ENCODE data around the gene FUT1.

FUT1 gene

DNA sequence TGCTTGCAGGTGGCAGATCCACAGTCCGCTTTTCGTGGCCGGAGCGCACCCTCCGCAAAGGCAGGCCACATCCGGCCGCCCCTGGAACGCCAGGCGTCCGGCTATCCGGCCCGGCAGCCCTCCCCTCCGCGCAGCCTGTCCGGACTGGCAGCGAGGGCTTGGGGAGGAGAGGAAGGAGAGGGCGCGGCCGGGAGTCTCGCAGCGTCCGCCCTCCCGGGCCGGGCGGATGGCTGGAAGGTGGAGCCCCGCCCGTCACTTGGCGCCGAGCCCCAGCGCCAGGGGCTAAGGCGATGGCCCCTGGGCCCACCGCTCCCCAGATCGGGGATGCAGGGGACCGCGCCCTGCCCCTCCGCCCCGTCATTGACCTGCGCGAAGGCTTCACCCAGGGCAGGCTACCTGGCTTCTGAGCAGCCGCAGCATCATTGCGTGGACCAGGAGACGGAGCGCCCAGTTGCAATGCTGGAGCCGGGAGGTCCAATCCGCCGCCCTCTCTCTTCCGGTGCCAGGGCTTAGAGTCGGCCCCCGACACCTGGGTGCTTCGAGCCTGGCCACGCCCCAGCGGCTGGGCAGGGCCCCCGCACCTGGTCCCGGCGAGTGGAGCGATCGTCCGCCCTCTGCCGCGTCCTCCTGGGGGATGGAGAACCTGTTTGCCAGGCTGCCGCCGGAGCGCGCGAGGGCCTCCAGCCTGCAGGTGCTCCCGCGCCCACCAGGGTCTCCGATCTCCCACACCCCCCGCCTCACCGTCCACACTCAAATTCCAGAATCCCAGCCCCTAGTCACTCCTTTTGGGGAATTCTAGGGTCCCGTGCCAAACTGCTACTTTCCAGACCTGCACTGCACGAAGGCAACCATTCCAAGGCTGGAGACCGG lies at the start of gene FUT1:
FUT1 (minus strand) TSS at position 146 of the 870 bp plus-strand sequence. CDS start 1,360 bp downstream, outside the sequence.
- H3K4me3 ChIP-seq (ENCODE audit: low read length) = peak within 1 kb of the TSS; percentile 42
- TF ChIP-seq, protein P1, sequence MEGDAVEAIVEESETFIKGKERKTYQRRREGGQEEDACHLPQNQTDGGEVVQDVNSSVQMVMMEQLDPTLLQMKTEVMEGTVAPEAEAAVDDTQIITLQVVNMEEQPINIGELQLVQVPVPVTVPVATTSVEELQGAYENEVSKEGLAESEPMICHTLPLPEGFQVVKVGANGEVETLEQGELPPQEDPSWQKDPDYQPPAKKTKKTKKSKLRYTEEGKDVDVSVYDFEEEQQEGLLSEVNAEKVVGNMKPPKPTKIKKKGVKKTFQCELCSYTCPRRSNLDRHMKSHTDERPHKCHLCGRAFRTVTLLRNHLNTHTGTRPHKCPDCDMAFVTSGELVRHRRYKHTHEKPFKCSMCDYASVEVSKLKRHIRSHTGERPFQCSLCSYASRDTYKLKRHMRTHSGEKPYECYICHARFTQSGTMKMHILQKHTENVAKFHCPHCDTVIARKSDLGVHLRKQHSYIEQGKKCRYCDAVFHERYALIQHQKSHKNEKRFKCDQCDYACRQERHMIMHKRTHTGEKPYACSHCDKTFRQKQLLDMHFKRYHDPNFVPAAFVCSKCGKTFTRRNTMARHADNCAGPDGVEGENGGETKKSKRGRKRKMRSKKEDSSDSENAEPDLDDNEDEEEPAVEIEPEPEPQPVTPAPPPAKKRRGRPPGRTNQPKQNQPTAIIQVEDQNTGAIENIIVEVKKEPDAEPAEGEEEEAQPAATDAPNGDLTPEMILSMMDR (conservative IDR thresholded peaks at IDR 0.05; ENCODE audit: low read depth, low read length) = no peak
- no peak for DNase-seq (ENCODE audit: low read depth)

DNA sequence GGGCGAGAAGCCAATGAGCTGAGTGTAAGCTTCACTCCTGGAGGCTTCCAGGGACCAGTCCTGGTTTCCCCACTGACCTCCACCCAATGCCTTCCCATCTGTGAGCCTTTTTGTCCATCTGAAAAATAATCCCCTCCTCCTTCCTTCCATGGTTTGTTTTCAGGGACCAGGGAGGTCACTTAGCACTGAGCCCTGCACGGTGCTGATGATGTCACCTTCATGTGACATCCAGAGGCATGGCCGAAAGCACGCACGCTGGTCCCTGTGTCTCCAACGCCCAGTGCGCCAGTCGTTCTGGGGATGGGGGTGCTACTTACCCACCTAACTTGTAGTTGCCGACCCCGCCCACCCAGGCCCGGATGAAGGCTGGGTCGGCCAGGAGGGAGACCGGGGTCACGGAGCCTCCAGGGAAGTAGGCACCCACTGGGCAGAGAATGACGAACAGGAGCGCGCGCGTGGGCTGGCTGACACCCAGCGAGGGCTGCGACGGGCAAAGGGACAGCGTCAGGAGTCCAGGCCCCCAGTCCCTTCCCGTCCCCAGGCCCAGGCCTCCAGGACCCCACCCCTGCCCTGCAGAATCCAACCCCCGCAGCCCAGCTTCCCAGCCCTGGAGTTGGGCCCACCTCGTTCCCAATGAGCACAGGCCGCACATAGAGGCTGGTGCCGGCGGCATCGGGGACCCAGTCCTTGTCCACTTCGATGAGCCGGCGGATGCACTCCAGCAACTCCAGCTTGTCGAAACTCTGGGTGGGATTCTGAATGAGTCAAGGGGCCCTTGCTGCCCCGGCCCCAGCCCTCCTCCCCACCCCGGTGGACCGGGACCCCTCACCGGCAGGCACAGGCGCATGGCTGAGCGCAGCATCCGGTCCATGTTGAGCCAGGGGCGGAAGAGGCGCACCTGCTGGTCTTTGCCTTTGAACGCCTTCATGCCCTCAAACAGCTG lies 47.2 kb upstream of the FUT1 start:
- TF ChIP-seq, protein P1 (conservative IDR thresholded peaks at IDR 0.05; ENCODE audit: low read depth, low read length) = no peak

DNA sequence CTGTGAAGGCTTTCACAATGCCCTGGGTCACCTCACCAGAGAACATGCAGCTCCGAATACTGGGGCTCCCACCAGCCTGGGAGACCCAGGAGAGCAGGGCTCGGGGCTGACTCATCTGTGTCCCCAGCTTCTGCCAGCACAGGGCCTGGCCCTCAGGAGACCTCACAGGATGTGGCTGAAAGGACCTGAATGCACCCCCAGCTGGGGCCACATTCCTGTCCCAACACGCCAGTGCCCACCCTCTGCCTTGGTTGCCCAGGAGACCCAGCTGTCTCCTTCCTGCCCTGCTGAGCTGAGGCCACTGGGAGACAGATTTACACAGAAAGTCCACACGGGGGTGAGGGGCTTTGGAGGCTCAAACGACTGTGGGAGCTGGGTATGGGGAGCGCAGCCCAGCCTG lies 46.5 kb upstream of the FUT1 start:
- TF ChIP-seq, protein P1 (conservative IDR thresholded peaks at IDR 0.05; ENCODE audit: low read depth, low read length) = no peak
- no peak for DNase-seq (ENCODE audit: low read depth)
- H3K4me3 ChIP-seq (ENCODE audit: low read length) = no peak overlapping the region

More for the DNA sequence above, 47.2 kb upstream of the FUT1 start:
- H3K4me3 ChIP-seq (ENCODE audit: low read length) = no peak overlapping the region
- no peak for DNase-seq (ENCODE audit: low read depth)

DNA sequence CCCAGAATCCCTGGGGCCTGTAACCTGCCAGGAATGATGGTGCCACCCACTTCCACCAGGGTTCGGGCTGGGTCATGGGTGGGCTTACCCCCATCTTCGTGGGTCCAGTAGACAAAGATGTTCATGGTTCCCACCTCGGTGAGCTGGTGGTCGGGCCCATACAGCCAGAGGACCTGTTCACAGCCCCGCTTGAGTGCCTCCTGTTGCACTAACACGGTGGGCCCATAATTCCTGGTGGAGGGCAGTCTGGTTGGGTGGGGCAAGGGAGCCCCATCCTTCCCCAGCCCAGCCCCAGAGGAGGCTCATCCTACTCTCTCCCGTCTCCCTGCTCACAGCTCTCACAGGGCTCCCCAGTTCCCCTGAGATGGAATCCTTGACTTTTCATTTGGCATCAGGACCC lies 44.7 kb upstream of the FUT1 start:
- no peak for DNase-seq (ENCODE audit: low read depth)
- TF ChIP-seq, protein P1 (conservative IDR thresholded peaks at IDR 0.05; ENCODE audit: low read depth, low read length) = no peak
- no peak overlapping the region for H3K4me3 ChIP-seq (ENCODE audit: low read length)

DNA sequence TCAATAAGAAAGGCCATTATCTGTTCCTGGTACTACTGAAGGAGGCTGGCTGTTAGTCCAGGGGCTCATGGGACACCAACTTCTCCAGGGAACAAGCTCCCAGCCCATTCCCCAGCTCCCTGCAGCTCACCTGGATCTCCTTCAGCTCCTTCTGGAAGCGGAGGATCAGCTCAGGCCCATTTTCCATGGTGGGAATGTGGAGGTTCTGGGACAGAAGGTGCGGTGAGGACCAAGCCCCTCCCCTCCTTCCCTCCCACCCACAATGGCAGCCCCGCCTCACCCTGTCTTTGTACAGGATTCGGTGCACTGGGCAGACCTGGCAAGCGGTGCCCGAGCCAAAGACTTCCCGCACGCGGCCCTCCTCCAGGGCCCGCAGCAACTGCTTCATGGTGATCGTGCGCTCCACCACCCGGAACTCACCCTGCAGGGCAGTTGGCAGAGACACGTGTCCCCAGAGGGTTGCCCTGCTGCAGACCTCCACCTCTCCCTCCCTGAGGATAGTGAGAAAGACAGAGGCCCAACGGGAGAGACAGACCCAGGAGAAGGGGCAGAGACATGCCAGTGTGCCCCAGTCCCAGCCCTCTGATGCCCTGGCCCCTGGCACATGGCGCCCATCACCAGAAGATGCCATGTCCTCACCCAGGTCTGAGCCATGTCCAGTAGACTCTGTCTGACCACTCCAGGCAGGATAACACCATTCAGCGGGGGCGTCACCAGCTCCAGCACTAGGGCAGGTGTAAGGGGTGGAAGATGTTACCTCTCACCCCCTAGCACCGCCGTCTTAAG lies 44.0 kb upstream of the FUT1 start:
- TF ChIP-seq, protein P1 (conservative IDR thresholded peaks at IDR 0.05; ENCODE audit: low read depth, low read length) = no peak
- no peak overlapping the region for H3K4me3 ChIP-seq (ENCODE audit: low read length)
- DNase-seq (ENCODE audit: low read depth) = no peak

DNA sequence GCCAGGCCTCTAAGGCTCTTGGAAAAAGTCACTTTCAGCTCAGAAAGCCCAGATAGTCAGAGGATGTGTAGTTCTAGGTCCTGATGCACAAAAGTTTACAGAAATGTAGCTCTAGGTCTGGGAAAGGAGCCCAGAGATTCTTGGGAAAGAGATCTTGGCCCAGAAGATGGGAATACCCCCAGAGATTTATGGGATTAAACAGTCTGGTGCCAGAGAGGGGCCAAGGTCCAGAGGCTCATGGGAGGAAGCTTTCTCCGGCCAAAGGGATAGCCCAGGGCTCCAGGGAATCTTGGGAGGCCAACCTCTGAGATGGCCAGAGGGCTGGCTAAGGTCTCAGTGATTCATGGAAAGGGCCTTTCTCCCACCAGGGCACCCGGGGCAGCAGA lies 43.2 kb upstream of the FUT1 start:
- H3K4me3 ChIP-seq (ENCODE audit: low read length) = no peak overlapping the region

More for the DNA sequence above, 43.2 kb upstream of the FUT1 start:
- no peak for DNase-seq (ENCODE audit: low read depth)
- TF ChIP-seq, protein P1 (conservative IDR thresholded peaks at IDR 0.05; ENCODE audit: low read depth, low read length) = no peak

All from retinal pigment epithelial cell (primary cell).